Muscle of leg (tissue), 16 donors: Measurements from ENCODE around the gene ZNFX1. TPM values are rescaled to one million over a fixed set of nuclear protein-coding genes. Genes with fewer than 3 reads are reported as not detected.

Experiments used
- DNase-seq: peaks from one replicate; pipeline ENCODE4 v3.0.0; 2013
- H3K27ac ChIP-seq: one replicate; pipeline ENCODE4 v1.5.1; 2013; ENCODE audit warnings: mild to moderate bottlenecking, low read length, control low read depth
- H3K27me3 ChIP-seq: one replicate; pipeline ENCODE4 v1.6.1; 2013; ENCODE audit warnings: low read length; ENCODE audit not compliant: control insufficient read depth, insufficient read depth
- H3K36me3 ChIP-seq: one replicate; pipeline ENCODE4 v1.6.1; 2013; ENCODE audit warnings: low read length; ENCODE audit not compliant: control insufficient read depth, insufficient read depth
- H3K4me1 ChIP-seq: one replicate; pipeline ENCODE4 v1.6.1; 2013; ENCODE audit warnings: low read length; ENCODE audit not compliant: control insufficient read depth, insufficient read depth
- H3K4me3 ChIP-seq: one replicate; pipeline ENCODE4 v1.5.1; 2013; ENCODE audit warnings: low read length, control low read depth
- H3K9me3 ChIP-seq: replicated peaks from 2 replicates; pipeline ENCODE4 v1.6.1; 2013; ENCODE audit warnings: low read depth, low read length; ENCODE audit not compliant: control insufficient read depth
- WGBS: methylation state at CpG from one replicate; pipeline ENCODE4 v1.1.5; 2013; ENCODE audit warnings: missing lambda C conversion rate; ENCODE audit not compliant: insufficient coverage; 5-methylcytosine and 5-hydroxymethylcytosine counted together
- long read RNA-seq, 11 donors: transcript quantifications; one replicate each; lab custom pipeline, GENCODE V29; 2026
- polyA plus RNA-seq, 8 donors: library from polyadenylated mRNA; unstranded; fragments of 120-200 nt; gene quantifications; one replicate each; pipeline versions ENCODE4 v1.2.1 to v1.2.3, GENCODE V29; 2013; ENCODE audit warnings: inconsistent platforms in 1 of 8, low replicate concordance in 1 of 8; ENCODE audit not compliant: insufficient read length in 8 of 8, insufficient read depth in 1 of 8
- total RNA-seq: library from RNA; stranded (reverse); fragments of 120-200 nt; gene quantifications from one replicate; pipeline ENCODE4 v1.2.4, GENCODE V29; 2013

ZNFX1 gene
- total RNA-seq (12.3 TPM), polyA plus RNA-seq (10 to 100 TPM in 4 of 8 donors, 1 to 10 TPM in 4; 8.3 to 12.1 (median 10.1) TPM)
- long read RNA-seq, donor 1, full-length matches to known transcripts, result 1 of 1 reads
- long read RNA-seq, donor 1, partial matches to known transcripts, result 0 of 1 reads
- long read RNA-seq, donor 1, other reads (novel, unspliced or antisense), result 0 of 1 reads
- long read RNA-seq, donor 2, partial matches to known transcripts, result 50 of 159 reads
- long read RNA-seq, donor 2, other reads (novel, unspliced or antisense), result 109 of 159 reads
- long read RNA-seq, donor 3, partial matches to known transcripts, result 30 of 35 reads
- long read RNA-seq, donor 3, other reads (novel, unspliced or antisense), result 5 of 35 reads
- long read RNA-seq, donor 4, partial matches to known transcripts, result 199 of 674 reads
- long read RNA-seq, donor 4, other reads (novel, unspliced or antisense), result 475 of 674 reads
- long read RNA-seq, donor 5, partial matches to known transcripts, result 1,242 of 1,794 reads
- long read RNA-seq, donor 5, other reads (novel, unspliced or antisense), result 552 of 1,794 reads
- long read RNA-seq, donor 6, partial matches to known transcripts, result 1,045 of 2,045 reads
- long read RNA-seq, donor 6, other reads (novel, unspliced or antisense), result 1,000 of 2,045 reads
- long read RNA-seq, donor 7, partial matches to known transcripts, result 942 of 1,256 reads
- long read RNA-seq, donor 7, other reads (novel, unspliced or antisense), result 314 of 1,256 reads
- long read RNA-seq, donor 8, partial matches to known transcripts, result 395 of 1,522 reads
- long read RNA-seq, donor 8, other reads (novel, unspliced or antisense), result 1,127 of 1,522 reads
- long read RNA-seq, donor 9, partial matches to known transcripts, result 196 of 869 reads
- long read RNA-seq, donor 9, other reads (novel, unspliced or antisense), result 673 of 869 reads
- long read RNA-seq, donor 10, partial matches to known transcripts, result 945 of 1,773 reads
- long read RNA-seq, donor 10, other reads (novel, unspliced or antisense), result 828 of 1,773 reads
- long read RNA-seq, donor 11, partial matches to known transcripts, result 460 of 921 reads
- long read RNA-seq, donor 11, other reads (novel, unspliced or antisense), result 461 of 921 reads

DNA sequence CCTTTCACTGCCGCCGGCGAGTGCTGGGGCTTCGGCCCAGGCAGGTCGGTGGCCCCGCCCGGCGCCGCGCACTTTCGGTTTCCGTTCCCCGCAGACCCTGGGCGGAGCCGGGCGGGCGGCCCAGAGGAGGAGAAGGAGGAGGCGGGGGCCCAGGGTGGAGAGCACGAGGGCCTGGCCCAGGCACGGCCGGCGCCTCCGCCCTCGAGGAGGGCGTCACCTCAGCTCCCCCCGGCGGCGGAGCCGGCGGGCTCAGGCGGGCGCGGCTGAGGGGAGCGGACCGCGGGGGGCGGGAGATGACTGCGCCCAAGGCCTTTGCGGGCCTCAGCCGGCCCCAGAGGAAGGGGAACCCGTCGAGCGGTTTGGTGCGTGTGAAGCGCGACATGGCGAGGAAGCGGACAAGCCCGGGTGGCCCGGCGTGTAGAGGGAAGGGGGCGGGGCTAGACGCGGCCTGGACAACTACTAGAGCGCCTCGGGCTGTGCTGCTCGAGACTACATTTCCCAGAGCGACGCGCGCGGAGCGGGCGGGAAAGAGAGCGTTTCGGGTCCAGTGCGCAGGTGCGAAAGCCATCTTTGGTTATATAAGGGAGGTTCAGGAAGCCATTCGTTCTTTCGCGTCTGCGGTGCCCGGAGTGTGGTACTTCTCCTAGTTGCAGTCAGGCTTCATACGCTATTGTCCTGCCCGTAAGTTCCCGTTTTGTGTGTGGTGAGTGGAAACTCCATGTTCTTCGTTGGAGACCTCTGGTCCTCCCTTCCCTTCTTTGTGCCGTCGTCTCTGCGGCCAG is at the start of gene ZNFX1:
Gene ZNFX1 (minus strand): TSS at position 22 of the 782 bp plus-strand sequence. CDS start 2,218 bp downstream, outside the sequence.
- Histone ChIP-seq H3K36me3 (peaks cover 60% of the 10 kb centered on the region), H3K4me3 (peak within 1 kb of the TSS; percentile 96), H3K27ac (peak within 1 kb of the TSS; percentile 97), H3K4me1 (peaks cover 30% of the 10 kb centered on the region), H3K9me3 (peaks cover 33% of the 10 kb centered on the region), H3K27me3 (no peaks in the 10 kb centered on the region)
- DNase-seq, result peak; percentile 99
- WGBS, result under 1% methylated on average over 71 of the region's 80 CpGs

DNA sequence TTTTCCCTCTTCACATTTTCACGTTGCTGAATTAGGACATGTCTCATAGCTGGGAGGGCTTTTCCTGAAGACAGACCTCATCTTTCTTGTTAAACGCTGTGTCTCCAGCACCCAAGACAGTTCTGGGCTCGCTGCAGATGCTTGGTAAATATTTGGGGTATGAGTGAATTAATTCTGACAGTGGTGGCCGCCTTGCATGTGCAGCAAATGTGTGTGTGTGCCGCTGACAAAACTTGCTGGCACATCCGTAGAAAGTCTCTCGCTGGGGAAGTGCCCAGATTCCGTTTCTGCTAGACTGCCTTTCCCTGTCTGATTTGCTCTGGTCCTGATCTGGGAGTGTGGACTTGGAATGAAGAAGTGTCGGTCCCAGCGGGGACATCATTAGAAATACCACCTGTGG is 48.2 kb upstream of the ZNFX1 start:
- no peaks in the 10 kb centered on the region for H3K9me3 ChIP-seq
- WGBS, result 25% methylated on average over 4 of the region's 10 CpGs
- H3K27ac ChIP-seq, result no peak overlapping the region
- peaks cover 8% of the 10 kb centered on the region for H3K4me1 ChIP-seq
- peaks cover 6% of the 10 kb centered on the region for H3K27me3 ChIP-seq
- H3K36me3 ChIP-seq, result no peaks in the 10 kb centered on the region
- peak; percentile 70 for DNase-seq
- H3K4me3 ChIP-seq, result no peak overlapping the region

DNA sequence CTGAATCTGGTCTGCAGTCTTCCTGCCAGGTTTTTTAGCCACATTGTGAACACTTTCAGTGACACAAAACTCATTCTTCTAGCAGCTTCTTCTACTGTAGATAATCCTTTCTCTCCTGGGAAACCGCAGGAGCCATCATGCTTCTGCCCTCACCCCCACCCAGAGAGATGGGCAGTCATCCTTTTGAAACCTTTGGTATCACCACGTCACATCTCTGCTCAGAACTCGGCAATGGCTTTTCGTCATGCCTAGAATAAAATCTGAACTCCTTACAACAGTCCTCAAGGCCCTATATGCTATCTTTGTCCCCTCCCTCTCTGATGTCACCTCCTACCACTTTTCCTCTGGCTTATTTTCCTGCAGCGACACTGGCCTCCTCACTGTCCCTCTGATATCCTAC is 46.4 kb upstream of the ZNFX1 start:
- peaks cover 11% of the 10 kb centered on the region for H3K4me1 ChIP-seq
- H3K27ac ChIP-seq, result no peak overlapping the region
- WGBS, result 82% methylated on average over 5 of the region's 5 CpGs

DNA sequence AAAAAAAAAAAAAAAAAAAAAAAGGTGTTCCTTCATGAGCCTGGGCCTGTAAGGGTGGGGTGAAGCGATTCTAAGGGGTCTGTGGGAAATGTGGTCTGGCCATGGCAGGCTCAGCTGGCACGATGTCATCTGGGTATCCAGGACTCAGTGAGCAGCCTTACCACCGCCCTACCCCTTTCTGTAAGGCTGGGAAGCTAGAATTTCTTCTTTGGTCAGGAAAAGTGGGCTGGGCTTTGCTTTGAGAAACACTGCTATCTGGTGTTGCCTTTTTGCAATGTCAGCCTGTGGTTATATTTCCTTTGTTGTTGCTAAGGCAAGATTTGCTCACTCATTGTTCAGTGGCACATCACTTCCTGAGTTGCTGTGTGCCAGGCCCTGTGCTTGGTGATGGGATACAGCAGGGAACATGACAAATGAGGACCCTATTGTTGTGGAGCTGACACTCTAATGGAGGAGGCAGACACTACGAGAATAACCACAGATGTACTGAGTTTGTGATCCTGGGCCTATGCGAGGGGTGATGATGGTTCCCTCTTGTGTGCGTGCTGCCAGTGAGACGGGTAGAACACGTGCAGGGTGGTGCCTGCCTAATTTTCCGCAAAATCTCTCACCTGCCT is 45.9 kb upstream of the ZNFX1 start:
- Histone ChIP-seq H3K27me3 (peaks cover 26% of the 10 kb centered on the region), H3K9me3 (no peaks in the 10 kb centered on the region), H3K27ac (no peak overlapping the region), H3K4me1 (peaks cover 16% of the 10 kb centered on the region), H3K36me3 (no peaks in the 10 kb centered on the region), H3K4me3 (no peak overlapping the region)
- DNase-seq, result peak; percentile 68
- WGBS, result 62% methylated on average over 6 of the region's 9 CpGs

More for the DNA sequence above, 46.4 kb upstream of the ZNFX1 start:
- Histone ChIP-seq H3K9me3 (no peaks in the 10 kb centered on the region), H3K27me3 (peaks cover 23% of the 10 kb centered on the region), H3K36me3 (no peaks in the 10 kb centered on the region), H3K4me3 (no peak overlapping the region)
- DNase-seq, result no peak

DNA sequence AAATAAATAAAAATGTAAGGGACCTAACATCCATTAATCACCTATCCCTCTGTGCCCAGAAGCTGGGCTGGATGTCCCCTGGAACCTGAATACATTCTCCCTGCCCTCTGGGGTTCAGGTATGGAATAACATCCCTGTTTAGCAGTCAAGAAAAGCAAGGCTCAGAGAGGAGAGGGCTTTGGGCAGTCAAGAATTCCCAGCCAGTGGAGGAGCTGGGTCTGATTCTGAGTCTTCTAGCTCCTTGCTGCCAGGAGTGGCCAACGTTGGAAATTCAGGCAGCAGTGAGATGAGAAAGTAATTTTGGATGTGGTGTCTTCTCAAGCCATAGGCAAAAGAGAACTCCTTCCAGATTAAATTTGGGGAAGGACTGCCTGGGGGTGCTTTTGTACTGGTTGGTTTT is 42.6 kb upstream of the ZNFX1 start:
- Histone ChIP-seq H3K27ac (no peak overlapping the region), H3K9me3 (peaks cover 5% of the 10 kb centered on the region), H3K4me3 (no peak overlapping the region), H3K4me1 (peaks cover 15% of the 10 kb centered on the region), H3K36me3 (no peaks in the 10 kb centered on the region), H3K27me3 (peaks cover 49% of the 10 kb centered on the region)
- DNase-seq, result no peak
- whole genome bisulfite sequencing, result 0% methylated on average over 1 of the region's 1 CpG

DNA sequence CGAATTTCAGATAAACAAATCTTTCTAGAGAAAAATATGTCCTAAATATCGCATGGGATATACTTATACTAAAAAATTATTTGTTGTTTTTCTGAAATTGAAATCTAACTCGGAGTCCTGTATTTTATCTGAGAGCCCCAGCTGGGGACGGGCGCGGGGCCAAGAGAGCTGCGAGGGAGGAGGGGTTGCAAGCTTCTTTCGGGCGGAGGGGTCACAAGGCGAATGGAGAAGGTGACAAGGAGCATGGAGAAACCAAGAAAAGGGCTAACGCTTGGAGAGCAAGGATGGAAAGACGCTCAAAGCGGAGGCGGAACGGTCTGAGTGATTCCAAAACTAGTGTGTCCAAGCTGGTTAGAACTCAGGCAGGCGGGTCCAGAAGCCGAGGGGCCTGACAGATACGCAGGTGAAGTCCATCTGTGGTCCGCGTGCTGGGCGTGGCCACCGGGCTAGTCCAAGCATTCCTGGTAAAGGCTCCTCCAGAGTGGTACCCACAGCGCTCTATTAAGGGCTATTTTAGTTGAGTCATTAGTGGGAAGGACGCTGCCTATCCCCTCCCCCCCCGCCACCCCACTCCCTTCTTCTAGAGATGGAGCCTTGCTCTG is 41.5 kb upstream of the ZNFX1 start:
- Histone ChIP-seq H3K9me3 (peaks cover 5% of the 10 kb centered on the region), H3K4me1 (peaks cover 12% of the 10 kb centered on the region), H3K27me3 (peaks cover 52% of the 10 kb centered on the region), H3K27ac (no peak overlapping the region), H3K4me3 (no peak overlapping the region), H3K36me3 (no peaks in the 10 kb centered on the region)
- no peak for DNase-seq
- WGBS, result 12% methylated on average over 16 of the region's 25 CpGs

DNA sequence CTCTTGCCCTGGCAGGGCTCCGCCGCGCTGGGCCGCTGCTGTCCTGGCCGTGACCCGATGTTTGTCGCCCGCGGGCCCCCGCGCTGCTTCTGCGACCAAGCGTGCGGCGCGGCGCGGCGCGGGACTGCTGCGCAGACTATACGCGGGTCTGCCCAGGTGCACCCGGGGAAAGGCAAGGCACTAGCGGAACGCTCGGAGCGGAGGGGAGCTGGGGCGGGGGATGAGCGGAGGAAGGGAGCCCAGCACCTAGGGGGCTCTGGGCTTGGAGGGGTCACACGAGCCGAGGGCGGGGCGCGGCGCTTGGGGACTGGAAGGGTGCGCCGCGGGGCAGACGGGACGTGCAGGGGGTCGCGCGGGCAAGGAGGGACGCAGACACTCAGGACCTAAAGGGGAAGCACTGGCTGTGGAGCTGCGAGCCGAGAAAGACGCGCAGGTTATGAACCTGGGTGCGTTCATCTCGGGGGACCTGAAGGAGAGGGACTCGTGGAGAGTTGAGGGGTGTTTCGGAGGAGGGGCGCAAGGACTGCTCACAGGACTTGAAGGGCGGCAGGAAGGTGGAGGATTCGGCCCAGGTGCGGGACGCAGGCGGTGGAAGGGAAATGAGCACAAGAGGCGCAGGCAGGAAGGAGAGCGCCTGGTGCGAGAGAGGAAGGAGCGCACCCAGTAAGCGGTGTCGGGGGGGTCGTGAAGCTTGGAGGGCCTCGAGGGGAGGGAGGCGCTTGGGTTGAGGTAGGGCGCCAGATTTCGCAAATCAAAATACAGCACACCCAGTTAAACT is 40.8 kb upstream of the ZNFX1 start:
- peaks cover 52% of the 10 kb centered on the region for H3K27me3 ChIP-seq
- DNase-seq, result no peak

DNA sequence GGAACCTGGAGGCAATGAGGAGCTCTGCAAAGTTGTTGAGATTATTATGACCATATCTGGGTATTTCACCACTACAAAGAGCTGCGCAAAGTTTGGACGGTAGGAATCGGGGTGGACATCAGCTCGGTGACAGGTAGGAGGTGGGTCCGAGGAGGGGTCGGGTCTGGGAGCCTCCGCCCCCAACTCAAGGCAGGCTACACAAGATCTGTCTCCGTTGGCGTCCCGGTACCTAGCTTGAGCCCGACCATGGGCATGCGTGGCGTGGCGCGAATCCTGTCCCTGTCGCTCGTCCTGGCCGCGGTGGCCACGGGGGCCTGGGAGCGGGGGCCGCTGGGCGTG is 40.2 kb upstream of the ZNFX1 start:
- WGBS, result 4% methylated on average over 22 of the region's 23 CpGs
- H3K27me3 ChIP-seq, result peaks cover 52% of the 10 kb centered on the region

More for the DNA sequence above, 40.8 kb upstream of the ZNFX1 start:
- H3K4me1 ChIP-seq, result peaks cover 12% of the 10 kb centered on the region
- peaks cover 5% of the 10 kb centered on the region for H3K9me3 ChIP-seq
- under 1% methylated on average over 63 of the region's 70 CpGs for whole genome bisulfite sequencing
- H3K27ac ChIP-seq, result no peak overlapping the region
- no peaks in the 10 kb centered on the region for H3K36me3 ChIP-seq
- H3K4me3 ChIP-seq, result peak overlapping the region; percentile 19

More for the DNA sequence above, 40.2 kb upstream of the ZNFX1 start:
- Histone ChIP-seq H3K27ac (no peak overlapping the region), H3K4me3 (no peak overlapping the region), H3K36me3 (no peaks in the 10 kb centered on the region), H3K4me1 (peaks cover 12% of the 10 kb centered on the region), H3K9me3 (peaks cover 5% of the 10 kb centered on the region)
- DNase-seq, result no peak
